Neuronal stem cell (in vitro differentiated cells): ENCODE data around the gene ERC1.

Experiments
- DNase-seq: peaks from one replicate; pipeline ENCODE4 v3.0.0-alpha.2; 2013; ENCODE audit warnings: low spot score
- H2AFZ ChIP-seq: one replicate; pipeline ENCODE4 v1.6.1; 2013; ENCODE audit warnings: mild to moderate bottlenecking, low read length, inconsistent platforms
- H2AK5ac ChIP-seq: 2 replicates; pipeline ENCODE4 v1.6.1; 2013; ENCODE audit warnings: low read depth, mild to moderate bottlenecking, inconsistent platforms, low read length, moderate library complexity, mixed read lengths
- H2BK120ac ChIP-seq: 2 replicates; pipeline ENCODE4 v1.6.1; 2013; ENCODE audit warnings: low read depth, mild to moderate bottlenecking, inconsistent platforms, low read length, moderate library complexity, mixed read lengths
- H2BK12ac ChIP-seq: one replicate; pipeline ENCODE4 v1.6.1; 2013; ENCODE audit warnings: low read length, inconsistent platforms
- H2BK15ac ChIP-seq: 2 replicates; pipeline ENCODE4 v1.6.1; 2013; ENCODE audit warnings: mild to moderate bottlenecking, low read length, inconsistent platforms, mixed read lengths
- H2BK5ac ChIP-seq: one replicate; pipeline ENCODE4 v1.6.1; 2013; ENCODE audit warnings: inconsistent platforms, mild to moderate bottlenecking, low read length, moderate library complexity
- H3K14ac ChIP-seq: one replicate; pipeline ENCODE4 v1.6.1; 2013; ENCODE audit warnings: low read length, inconsistent platforms
- H3K18ac ChIP-seq: 2 replicates; pipeline ENCODE4 v1.6.1; 2013; ENCODE audit warnings: low read length, inconsistent platforms
- H3K23ac ChIP-seq: 2 replicates; pipeline ENCODE4 v1.6.1; 2013; ENCODE audit warnings: low read depth, mild to moderate bottlenecking, mixed read lengths, low read length, inconsistent platforms; ENCODE audit not compliant: poor library complexity
- H3K27ac ChIP-seq: replicated peaks from 3 replicates; pipeline ENCODE4 v1.5.1; 2013; ENCODE audit warnings: low read length, inconsistent platforms
- H3K27me3 ChIP-seq, 3 experiments: 2 replicates each; pipeline ENCODE4 v1.6.1; 2013; ENCODE audit warnings: low read length in 3 of 3, mild to moderate bottlenecking in 2 of 3, inconsistent platforms in 1 of 3, low read depth in 1 of 3, mixed read lengths in 1 of 3, moderate library complexity in 1 of 3; ENCODE audit not compliant: control insufficient read depth in 3 of 3, insufficient read depth in 3 of 3
- H3K36me3 ChIP-seq, 2 donors: replicated peaks in 1 of 2; 2 replicates each; pipeline ENCODE4 v1.6.1; 2013; ENCODE audit warnings: low read length in 2 of 2; ENCODE audit not compliant: control insufficient read depth in 2 of 2, insufficient read depth in 2 of 2
- H3K4ac ChIP-seq: 2 replicates; pipeline ENCODE4 v1.6.1; 2013; ENCODE audit warnings: inconsistent platforms, mild to moderate bottlenecking, low read length, moderate library complexity
- H3K4me1 ChIP-seq, 2 donors: 1 replicate in 1 of 2; 2 replicates in 1 of 2; pipeline ENCODE4 v1.6.1; 2013; ENCODE audit warnings: low read length in 2 of 2, low read depth in 1 of 2; ENCODE audit not compliant: control insufficient read depth in 2 of 2, insufficient read depth in 1 of 2
- H3K4me2 ChIP-seq: one replicate; pipeline ENCODE4 v1.6.1; 2013; ENCODE audit warnings: mild to moderate bottlenecking, low read length, inconsistent platforms; ENCODE audit not compliant: insufficient read depth, poor library complexity, severe bottlenecking
- H3K4me3 ChIP-seq, 2 donors: 2 replicates each; pipeline ENCODE4 v1.5.1; 2013; ENCODE audit warnings: low read length in 2 of 2, mild to moderate bottlenecking in 2 of 2, inconsistent platforms in 1 of 2, moderate library complexity in 1 of 2
- H3K79me1 ChIP-seq: one replicate; pipeline ENCODE4 v1.6.1; 2013; ENCODE audit warnings: low read depth, mild to moderate bottlenecking, inconsistent platforms, low read length, moderate library complexity
- H3K9ac ChIP-seq: one replicate; pipeline ENCODE4 v1.6.1; 2013; ENCODE audit warnings: mild to moderate bottlenecking, low read depth, low read length, inconsistent platforms; ENCODE audit not compliant: poor library complexity
- H3K9me3 ChIP-seq, 2 donors: replicated peaks in 1 of 2; 2 replicates each; pipeline versions ENCODE3 to v1.6.1; 2013; ENCODE audit warnings: low read length in 2 of 2, mild to moderate bottlenecking in 2 of 2, inconsistent platforms in 1 of 2, low read depth in 1 of 2, mixed read lengths in 1 of 2, moderate library complexity in 1 of 2; ENCODE audit not compliant: control insufficient read depth in 2 of 2, insufficient read depth in 1 of 2
- H4K8ac ChIP-seq: one replicate; pipeline ENCODE4 v1.6.1; 2013; ENCODE audit warnings: low read depth, mild to moderate bottlenecking, inconsistent platforms, low read length, moderate library complexity
- H4K91ac ChIP-seq: one replicate; pipeline ENCODE4 v1.6.1; 2013; ENCODE audit warnings: low read length, low read depth, mild to moderate bottlenecking, inconsistent platforms; ENCODE audit not compliant: poor library complexity
- WGBS, 2 donors: extraction: QIAGEN DNeasy Blood & Tissue Kit; methylation state at CpG; one replicate each; pipeline ENCODE4 v1.1.7; 2013; ENCODE audit warnings: missing lambda C conversion rate in 2 of 2, mixed read lengths in 1 of 2; ENCODE audit not compliant: insufficient read length in 2 of 2, insufficient replicate concordance in 1 of 2; ENCODE audit errors: extremely low coverage in 2 of 2; 5-methylcytosine and 5-hydroxymethylcytosine counted together

ERC1 gene

DNA sequence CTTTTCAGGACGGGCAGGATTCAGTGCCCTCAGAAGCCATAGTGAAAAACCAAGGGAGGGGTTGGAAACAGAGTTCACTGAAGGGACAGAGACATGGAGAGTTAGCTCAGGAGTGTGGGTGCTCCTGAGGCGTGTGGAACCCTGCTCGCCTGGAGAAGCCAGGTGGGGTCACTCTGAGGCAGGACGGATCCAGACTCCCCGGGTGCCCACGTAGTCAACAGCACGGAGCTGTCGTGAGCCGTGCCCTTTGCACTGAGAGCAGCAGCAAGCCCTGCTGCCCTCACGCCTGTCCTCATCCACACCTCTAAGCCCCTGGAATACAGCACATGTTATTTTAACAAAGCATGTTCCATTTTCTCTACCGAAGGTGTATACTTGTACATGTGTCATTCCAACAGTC, 488.6 kb downstream of the ERC1 start:
- Histone ChIP-seq H2BK15ac (no peak overlapping the region), H3K79me1 (no peaks in the 10 kb centered on the region), H3K23ac (no peak overlapping the region), H3K4me3 (no peak overlapping the region), H3K27ac (no peak overlapping the region), H2BK5ac (no peak overlapping the region), H3K14ac (no peak overlapping the region), H2AK5ac (no peak overlapping the region), H3K27me3 (no peaks in the 10 kb centered on the region), H4K91ac (no peak overlapping the region), H3K9ac (no peak overlapping the region), H4K8ac (no peak overlapping the region), H3K4me2 (no peak overlapping the region), H2BK12ac (no peak overlapping the region), H3K18ac (peak overlapping the region; percentile 9), H3K36me3 (no peaks in the 10 kb centered on the region), H3K4me1 (peaks cover 4 to 8% of the 10 kb centered on the region in 2 donors), H3K9me3 (no peaks in the 10 kb centered on the region), H3K4ac (no peak overlapping the region), H2AFZ (no peak overlapping the region), H2BK120ac (no peak overlapping the region)
- no peak for DNase-seq
- no CpG with 5 or more reads among the region's 11 CpGs for WGBS, 2 donors

DNA sequence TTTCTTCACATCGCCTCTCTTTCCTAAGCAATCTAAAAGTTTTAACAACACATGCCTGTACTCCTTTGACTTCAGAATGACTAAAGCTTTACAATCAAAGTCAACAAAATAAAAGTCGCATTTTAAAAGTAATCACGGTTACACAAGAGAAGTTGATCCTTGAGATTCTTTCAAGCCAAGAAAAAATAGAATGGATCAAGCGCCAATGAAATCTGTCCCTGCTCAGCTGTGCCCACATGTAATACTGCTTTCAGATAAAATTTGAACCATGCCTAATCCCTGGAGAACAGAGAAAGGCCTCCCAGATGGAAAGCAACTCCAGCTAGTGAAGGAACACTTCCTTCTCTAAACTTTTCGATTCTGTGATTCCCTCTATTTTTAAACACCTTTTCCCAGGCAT, 490.3 kb downstream of the ERC1 start:
- no peaks in the 10 kb centered on the region for H3K36me3 ChIP-seq
- H2AK5ac ChIP-seq: no peak overlapping the region
- peaks cover 0 to 2% of the 10 kb centered on the region in 2 donors for H3K4me1 ChIP-seq
- H4K91ac ChIP-seq: no peak overlapping the region
- no peak overlapping the region for H3K18ac ChIP-seq
- H2BK120ac ChIP-seq: no peak overlapping the region
- no peak for DNase-seq
- no peaks in the 10 kb centered on the region for H3K79me1 ChIP-seq
- H3K27me3 ChIP-seq: no peaks in the 10 kb centered on the region
- no peak overlapping the region for H2BK15ac ChIP-seq
- H3K4me2 ChIP-seq: no peak overlapping the region
- no peaks in the 10 kb centered on the region for H3K9me3 ChIP-seq
- WGBS, 2 donors: no CpG with 5 or more reads among the region's 5 CpGs
- H3K9ac ChIP-seq: no peak overlapping the region
- no peak overlapping the region for H2BK12ac ChIP-seq
- no peak overlapping the region for H2AFZ ChIP-seq
- H3K27ac ChIP-seq: no peak overlapping the region
- H3K14ac ChIP-seq: no peak overlapping the region
- no peak overlapping the region for H3K4ac ChIP-seq
- H2BK5ac ChIP-seq: no peak overlapping the region
- no peak overlapping the region for H3K4me3 ChIP-seq
- no peak overlapping the region for H4K8ac ChIP-seq
- no peak overlapping the region for H3K23ac ChIP-seq

DNA sequence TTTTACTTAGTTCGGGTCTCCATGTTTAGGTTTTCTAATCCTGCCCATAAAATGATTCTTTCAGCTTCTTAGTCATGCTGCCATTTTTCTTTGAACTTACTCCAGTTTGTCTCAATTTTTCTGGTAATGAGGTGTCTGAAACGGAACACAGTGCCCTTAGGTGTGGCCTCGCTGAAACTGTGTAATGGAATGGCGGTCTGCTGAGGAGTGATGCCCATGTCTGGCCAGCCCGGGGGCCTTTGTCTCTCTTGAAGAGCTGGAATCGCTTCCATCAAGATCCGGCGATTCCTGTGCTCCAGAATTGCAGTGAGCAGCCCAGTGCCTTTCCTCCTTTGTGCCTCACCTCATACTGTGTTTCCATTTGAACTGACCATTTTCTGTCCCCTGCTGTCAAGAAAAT, 490.9 kb downstream of the ERC1 start:
- Histone ChIP-seq H2BK15ac (no peak overlapping the region), H3K79me1 (no peaks in the 10 kb centered on the region), H3K36me3 (no peaks in the 10 kb centered on the region), H2AFZ (no peak overlapping the region), H3K9me3 (no peaks in the 10 kb centered on the region), H3K14ac (no peak overlapping the region), H2BK12ac (no peak overlapping the region), H3K27ac (no peak overlapping the region), H2AK5ac (no peak overlapping the region), H4K91ac (no peak overlapping the region), H3K9ac (no peak overlapping the region), H3K18ac (no peak overlapping the region), H2BK120ac (no peak overlapping the region), H3K4me1 (peaks cover 0 to 2% of the 10 kb centered on the region in 2 donors), H3K4me3 (no peak overlapping the region), H3K4ac (no peak overlapping the region), H3K23ac (no peak overlapping the region), H2BK5ac (no peak overlapping the region), H4K8ac (no peak overlapping the region), H3K4me2 (no peak overlapping the region), H3K27me3 (no peaks in the 10 kb centered on the region)
- no CpG with 5 or more reads among the region's 8 CpGs for WGBS, 2 donors
- DNase-seq: no peak

DNA sequence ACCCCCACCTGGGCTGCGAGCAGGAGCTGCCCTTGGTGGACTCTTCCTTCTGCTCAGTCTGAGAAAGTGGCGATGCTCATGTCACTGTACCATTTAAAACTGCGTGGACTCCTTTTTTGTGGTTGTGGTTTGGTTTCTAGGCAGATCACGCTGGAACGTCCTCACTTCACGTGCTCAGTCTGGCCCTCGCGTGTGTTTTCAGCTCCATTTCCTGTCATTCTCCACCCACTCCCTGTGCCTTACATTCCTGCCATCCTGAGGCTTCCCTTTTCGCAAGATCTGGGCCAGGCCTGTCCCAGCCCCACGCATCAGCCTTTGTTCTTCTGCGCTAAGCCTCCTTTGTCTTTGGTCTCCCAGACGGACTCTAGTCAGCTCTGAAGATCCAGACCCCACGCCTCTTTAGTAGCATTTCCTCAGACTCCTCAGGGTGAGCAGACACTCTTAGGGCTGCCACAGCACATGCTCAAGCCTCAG, 497.9 kb downstream of the ERC1 start:
- peaks cover 0 to 3% of the 10 kb centered on the region in 2 donors for H3K9me3 ChIP-seq
- peak overlapping the region; percentile 58 for H2AFZ ChIP-seq
- H3K14ac ChIP-seq: no peak overlapping the region
- H3K4me2 ChIP-seq: no peak overlapping the region
- no peak overlapping the region for H2BK15ac ChIP-seq
- peaks cover 1 to 8% of the 10 kb centered on the region in 2 donors for H3K36me3 ChIP-seq
- no peaks in the 10 kb centered on the region for H3K27me3 ChIP-seq
- no peak overlapping the region for H4K8ac ChIP-seq
- no peak overlapping the region for H2BK12ac ChIP-seq
- H2BK120ac ChIP-seq: no peak overlapping the region
- no peak overlapping the region for H2BK5ac ChIP-seq
- H3K79me1 ChIP-seq: no peaks in the 10 kb centered on the region
- no peak overlapping the region for H4K91ac ChIP-seq
- H3K27ac ChIP-seq: peak overlapping the region; percentile 21
- no peak overlapping the region for H3K4ac ChIP-seq
- DNase-seq: peak; percentile 21
- no peak overlapping the region for H3K4me3 ChIP-seq
- no peak overlapping the region for H2AK5ac ChIP-seq
- H3K9ac ChIP-seq: no peak overlapping the region
- peaks cover 6 to 9% of the 10 kb centered on the region in 2 donors for H3K4me1 ChIP-seq
- WGBS, 2 donors: no CpG with 5 or more reads among the region's 13 CpGs
- no peak overlapping the region for H3K23ac ChIP-seq
- no peak overlapping the region for H3K18ac ChIP-seq
